Measurements from ENCODE around the gene ZNF445.
"Not testable (repeated sequence)": the region's sequence is repeated elsewhere in the genome, so short reads cannot be mapped to it uniquely, and the experiment has no call there.

Gene ZNF445

DNA sequence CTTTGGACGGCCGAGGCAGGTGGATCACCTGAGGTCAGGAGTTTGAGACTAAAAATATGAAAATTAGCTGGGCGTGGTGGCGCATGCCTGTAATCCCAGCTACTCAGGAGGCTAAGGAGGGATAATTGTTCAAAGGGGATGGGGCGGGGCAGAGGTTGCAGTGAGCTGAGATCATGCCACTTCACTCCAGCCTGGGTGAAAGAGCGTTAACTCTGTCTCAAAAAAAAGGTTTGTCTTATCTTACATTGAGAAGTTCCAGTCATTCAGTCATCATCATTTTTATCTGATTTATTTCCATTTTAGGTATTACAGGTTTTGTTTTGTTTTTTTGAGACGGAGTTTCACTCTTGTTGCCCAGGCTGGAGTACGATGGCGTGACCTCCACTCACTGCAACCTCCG is 2.6 kb downstream of the ZNF445 start:
- DNase-seq = not testable (repeated sequence)

DNA sequence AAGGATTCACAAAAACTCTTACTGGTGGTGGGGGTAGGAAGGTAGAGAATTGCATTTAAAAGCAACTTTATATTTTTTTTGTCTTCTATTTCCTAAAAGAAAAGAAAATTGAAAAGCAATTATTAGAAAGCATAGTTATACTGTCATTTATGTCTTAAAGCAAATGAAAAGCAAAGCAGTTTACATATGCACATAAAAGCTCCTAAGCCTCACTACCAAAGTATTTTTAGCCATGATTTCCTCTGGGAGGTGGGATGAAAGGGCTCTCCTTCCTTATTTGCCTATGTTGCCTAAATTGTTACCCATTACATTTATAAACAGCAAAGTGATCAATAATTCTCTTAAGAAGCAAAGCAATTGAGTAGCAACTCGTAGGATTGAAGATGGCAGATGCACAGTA is 7.0 kb downstream of the ZNF445 start:
- DNase-seq = no peak

DNA sequence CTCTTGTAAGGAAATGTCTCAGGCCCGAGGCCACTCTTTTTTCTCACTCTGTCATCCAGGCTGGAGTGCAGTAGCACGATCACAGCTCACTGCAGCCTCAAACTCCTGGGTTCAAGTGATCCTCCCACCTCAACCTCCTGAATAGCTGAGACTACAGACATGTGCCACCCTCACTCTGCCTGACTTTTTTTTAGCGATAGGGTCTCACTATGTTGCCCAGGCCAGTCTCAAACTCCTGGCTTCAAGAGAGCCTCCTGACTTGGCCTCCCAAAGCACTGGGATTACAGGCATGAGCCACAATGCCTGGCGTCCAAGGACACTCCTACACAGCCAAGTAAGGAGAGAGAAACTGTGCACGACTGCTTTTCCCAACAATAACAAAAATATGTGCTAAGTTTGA is 7.6 kb downstream of the ZNF445 start:
- no peak for DNase-seq

DNA sequence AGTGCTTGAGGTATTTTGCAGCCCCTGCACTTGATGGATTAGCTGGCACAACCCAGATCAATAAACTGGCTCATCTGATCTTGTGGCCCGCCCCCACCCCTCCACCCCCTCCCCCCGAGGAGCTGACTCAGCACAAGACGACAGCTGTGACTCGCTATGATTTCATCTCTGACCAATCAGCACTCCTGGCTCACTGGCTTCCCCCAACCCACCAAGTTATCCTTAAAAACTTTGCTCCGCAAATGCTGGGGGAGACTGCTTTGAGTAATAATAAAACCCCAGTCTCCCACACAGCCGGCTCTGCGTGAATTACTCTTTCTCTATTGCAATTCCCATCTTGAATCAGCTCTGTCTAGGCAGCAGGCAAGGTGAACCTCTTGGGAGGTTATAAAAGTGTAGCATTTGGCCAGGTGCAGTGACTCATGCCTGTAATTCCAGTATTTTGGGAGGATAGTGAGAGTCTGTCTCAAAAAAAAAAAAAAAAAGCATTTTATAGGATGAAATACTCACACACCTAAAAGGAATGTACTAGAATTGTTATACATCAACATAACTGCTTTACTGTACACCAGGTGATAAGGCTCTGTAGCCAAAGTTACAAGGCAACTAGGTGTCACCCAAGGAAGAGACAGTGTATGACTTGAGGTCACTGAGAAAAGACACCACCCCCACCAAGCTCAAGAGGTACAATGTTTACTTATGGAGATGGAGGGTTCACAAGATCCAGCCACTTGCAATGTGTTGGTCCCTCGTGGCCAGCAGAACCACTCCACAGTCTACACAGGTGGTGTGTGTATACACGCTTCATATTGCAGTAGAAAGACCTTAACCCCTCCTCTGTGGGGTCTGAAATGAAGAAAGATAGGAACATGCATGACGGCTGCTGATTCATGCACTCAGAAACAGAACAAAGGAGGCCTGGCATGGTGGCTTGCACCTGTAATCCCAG is 8.6 kb downstream of the ZNF445 start:
- DNase-seq = no peak

DNA sequence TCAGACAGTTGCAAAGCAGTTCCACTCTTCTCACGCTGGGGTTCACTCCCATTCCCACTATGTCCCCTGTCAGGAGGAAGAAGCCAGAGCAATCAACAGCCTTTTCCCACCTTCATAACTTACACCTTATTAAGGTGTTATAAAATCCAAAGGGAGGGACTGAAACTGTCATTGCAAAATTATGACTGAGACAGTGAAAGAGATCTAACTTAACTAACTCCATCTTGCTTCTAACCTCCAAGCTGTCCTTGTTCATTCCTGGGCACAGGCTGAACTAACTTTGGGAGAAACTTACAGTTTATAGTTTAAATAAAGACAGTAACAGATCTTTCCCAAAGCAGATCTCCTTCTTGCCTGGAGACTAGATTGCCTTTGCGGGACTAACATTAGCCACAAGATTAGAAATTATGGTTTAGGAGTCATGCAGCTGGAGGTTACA is 9.4 kb downstream of the ZNF445 start:
- DNase-seq = not testable (repeated sequence)

DNA sequence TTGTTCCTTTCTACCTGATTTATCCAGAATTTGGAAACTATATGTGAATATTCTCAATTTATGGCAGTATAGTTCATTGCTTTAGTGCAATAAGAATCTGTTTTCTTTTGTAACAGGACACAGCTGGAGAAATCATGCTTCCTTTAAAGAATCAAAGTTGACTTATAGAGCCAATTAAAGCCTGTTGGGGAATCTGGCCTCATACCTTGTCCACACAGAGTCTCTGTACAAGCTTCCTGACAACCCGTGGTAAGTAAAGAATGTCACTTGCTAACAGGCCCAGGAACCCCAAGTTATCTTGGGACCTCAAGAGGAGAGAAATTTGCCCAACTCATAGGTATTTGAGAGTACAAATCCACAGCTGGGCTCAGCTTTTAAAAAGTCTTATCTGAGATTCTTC is 10.2 kb downstream of the ZNF445 start:
- no peak for DNase-seq

DNA sequence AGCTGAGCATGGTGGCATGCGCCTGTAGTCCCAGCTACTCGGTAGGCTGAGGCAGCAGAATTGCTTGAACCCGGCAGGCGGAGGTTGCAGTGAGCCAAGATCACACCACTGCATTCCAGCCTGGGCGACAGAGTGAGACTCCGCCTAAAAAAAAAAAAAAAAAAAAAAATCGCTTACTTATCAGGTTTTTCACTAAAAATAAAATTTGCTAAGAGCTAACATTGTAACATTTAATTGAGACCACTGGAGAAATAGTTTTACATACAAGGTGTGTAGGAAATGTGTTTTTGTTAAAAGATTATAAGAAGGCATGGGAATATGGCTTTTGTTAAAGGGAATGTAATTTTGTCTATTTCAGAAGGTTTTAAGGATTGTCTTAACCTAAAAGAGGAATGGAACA is 12.6 kb downstream of the ZNF445 start:
- not testable (repeated sequence) for DNase-seq

DNA sequence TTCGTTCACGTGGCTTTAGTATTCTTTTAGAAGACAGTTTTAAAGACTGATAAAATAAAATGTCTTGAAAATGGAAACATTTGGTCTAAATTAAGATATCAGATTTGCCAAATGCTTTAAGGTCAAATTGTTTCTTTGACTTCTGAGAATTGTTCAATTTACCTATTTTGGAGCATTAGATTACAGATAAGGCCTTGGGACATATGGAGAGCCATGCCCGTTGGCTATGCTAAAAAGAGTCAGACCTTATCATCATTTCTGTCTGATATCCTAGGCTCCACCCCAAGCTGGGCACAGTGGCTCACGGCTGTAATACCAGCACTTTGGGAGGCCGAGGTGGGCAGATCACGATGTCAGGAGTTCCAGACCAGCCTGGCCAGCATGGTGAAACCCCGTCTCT is 13.0 kb downstream of the ZNF445 start:
- no peak for DNase-seq

DNA sequence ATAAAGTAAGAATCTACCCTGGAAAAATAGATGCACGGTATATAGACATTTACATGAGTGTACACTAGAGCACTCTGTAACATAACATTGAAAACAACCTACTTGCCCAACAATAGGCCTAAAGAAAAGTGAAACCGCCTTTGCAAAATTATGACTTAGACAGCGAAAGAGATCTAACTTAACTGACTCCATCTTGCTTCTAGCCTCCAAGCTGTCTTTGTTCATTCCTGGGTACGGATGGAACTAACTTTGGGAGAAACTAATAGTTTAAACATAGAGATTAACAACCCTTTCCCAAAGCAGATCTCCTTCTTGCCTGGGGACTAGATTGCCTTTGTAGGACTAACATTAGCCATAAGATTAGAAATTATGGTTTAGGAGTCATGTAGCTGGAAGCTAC is 17.4 kb downstream of the ZNF445 start:
- not testable (repeated sequence) for DNase-seq

DNA sequence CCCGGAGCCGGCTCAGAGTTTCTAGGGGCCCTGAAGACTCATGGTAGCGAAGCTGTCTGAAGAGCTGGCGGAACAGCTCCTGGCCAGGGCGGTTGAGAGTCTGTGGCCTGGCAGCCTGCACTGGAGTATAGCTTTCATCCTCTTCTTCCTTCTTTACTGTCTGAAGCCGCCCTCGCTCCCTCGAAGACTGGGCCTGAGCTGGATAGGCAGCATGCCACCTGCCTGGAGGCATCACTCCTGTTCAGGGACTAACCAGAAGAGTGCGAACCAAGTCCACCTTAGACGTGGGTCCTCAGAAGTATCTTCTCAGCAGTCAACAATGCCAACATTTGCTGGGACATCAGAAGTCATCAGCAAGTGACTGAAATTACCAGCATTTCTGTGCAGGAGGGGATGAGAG is 22.2 kb downstream of the ZNF445 start:
- no peak for DNase-seq

DNA sequence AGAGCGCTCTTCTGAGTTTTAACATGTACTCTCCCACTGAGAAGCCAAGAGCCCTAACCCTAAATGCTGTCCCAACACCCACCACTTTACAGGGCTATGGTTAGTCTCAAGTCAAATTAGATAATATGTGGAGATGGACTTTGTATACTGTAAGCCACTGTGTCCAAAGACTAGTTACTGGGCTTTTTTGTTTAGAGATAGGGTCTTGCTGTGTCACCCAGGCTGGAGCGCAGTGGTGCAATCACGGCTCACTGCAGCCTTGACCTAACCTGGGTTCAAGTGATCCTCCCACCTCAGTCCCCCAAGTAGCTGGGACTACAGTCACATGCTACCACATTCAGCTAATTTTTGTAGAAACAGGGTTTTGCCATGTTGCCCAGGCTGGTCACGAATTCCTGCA is 23.2 kb downstream of the ZNF445 start:
- DNase-seq = no peak

DNA sequence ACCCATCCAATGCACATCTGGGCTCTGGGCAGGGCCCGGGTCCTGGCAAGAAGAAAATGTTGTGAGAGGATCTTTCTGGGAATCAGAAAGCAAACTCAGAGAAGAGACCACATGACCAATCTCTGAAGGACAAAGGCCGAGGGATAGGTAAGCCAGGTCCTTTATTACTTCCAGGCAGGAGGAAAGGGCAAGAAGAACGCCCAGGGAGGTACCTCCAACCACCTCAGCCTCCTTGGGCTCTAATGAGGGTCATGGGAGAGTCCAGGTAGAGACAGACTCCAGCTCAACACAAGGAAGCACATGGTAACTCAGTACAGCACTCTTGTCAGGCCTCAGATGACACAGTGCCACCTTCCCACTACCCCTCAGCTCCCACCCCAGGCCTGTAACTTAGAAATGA is 26.0 kb downstream of the ZNF445 start:
- DNase-seq = no peak

DNA sequence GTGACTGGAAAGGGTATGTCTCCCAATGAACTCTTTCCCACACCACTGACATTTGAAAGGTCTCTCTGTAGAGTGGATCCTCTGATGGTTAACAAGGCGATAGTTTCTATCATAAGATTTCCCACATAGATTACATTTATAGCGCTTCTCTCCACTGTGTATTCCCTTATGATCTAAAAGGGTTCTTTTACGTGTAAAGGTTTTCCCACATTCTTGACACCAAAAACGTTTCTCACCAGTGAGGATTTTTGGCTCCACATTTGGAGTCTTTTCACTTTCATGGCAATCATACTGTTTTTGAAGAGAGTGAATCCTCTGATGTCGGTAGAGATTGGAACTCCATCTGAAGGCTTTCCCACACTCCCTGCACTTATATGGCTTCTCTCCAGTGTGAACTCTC is 30.5 kb downstream of the ZNF445 start:
- no peak for DNase-seq

DNA sequence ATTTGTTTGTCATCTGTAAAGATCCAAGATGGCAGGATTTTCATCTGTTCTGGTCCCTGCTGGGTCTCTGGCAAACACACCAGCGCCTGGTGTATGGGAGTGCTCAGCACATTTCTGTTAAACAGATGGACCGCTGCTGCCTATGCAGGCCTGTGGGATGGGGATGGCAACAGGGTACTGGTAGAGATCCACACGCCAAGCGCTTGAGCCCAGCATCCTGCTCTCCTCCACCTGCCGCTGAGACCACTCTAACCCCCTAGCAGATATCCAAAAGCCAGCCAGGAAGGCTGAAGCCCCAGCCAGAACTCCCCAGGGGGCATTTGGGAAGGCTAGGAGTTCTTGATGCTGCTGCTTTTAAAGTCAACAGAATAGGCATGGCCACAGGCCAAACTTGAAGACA is 31.7 kb downstream of the ZNF445 start:
- no peak for DNase-seq

DNA sequence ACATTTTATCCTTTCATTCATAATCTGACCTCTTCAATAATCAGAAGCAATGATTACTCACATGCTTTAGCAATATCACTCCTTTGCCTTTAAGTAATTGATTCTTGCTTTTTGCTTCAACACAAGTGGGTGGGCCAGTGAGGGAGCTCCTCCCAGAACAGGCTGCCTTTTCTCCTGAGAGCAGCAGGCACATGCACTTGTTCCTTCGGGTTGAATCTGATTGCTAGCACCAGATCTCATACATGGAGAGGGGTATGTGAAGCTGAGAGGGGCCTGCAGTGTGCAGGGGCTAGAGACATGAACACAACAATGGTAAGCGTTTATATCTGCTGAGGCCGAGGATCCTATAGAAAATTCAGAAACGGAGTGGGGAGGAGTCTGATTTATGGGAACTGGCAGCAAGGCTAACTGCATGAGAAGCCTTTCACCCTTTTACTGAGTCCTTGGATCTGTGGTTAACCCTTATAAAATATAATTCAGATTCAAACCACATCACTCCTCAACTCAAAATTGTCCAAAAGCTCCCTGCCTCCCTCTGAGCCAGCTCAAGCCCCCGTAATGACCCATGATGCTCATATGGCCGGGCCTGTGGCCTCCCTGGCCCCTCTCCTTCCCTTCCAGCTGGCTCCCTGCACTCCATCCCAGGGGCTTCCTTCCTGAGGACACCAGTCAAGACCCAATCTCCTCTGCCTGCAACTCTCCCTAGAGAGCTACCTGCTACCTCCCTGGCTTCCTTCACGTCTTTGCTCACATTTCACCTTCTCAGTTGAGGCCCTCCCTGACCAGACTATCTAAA is 32.4 kb downstream of the ZNF445 start:
- DNase-seq = no peak

DNA sequence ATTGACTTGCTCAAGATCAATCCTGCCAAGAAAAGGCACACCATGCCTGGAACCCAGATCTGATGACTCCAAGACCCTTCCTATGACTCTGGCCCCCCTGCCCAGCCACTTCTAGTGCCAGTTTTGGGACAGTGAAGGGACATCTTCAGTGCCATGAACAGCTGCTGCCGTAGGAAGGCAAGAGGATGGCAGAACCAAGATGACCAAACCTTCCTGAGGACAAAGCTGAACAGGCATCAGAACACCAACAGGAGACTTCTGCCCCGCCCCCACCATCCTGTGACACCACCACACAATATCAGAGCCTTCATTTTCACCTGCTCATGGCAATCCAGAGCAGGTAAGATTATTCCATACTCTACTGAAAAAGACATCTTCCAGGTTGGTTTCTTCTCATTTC is 33.0 kb downstream of the ZNF445 start:
- no peak for DNase-seq

DNA sequence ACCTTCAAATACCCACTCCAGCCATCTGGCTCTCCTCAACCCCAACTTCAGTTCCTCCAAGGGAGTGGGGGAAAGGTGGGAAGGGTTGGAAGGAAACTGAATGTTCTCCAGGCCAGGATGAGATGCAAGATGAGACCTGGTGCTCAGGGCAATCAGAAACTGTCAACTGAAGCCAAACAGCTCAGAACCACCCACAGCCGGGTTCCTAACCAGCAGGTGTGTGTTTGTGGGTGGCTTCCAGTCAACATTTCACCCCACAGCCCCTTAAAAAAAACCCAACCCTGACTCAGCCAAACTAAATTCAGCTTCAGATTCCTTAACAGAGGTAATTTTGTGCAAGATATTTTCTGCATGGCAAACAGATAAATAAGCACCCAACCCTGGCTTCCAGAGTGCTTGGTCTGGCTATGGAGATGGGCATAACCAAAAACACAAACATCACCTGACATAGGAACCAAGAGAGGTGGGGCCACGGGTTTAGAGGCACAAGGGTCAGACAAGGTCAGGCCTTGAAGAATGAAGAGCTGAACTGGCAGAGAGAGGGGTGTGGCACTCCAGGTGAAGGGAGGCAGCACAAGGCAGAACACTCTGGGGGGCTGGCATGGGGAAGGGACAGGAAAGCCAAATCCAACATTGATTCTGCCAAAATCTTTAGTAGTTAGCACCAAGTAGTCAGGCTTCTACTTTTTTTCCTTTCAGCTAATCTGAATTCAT is 34.7 kb downstream of the ZNF445 start:
- DNase-seq = no peak

DNA sequence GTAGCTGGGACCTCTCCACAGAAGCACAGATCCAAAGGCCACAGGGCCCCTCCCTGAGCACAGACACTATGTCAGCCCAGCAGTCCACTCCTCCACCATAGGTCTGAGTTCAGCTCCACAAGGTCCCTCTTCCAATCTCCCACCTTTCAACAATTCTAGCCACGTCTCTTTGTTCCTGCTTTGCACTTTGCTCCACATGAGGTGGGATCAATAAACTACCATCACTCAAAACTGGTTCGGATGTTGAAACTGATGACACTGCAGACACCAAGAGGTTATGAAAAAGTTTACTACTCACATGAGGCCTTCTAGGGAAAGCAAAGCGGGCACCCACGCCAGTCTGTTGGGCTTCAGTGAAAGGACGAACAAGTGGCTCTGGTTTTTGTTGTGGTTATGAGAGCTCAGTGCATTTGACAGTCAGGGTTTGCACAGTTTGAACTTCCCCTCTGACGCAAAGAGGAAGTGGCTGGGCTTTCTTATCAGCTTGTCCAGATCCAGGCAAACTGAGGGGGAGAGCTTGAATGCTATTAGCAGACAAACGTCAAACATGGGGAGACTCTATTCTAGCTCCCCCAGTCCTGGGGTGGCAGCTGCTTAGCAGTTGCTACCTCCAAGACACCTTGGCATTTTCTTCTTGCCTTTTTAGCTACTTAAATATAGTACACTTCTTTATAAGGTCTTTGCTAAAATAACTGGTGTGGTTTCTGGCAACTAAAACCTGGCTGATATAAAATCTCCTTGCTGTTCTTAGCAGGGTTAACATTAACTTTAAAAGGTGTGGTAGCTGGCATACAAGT is 37.8 kb downstream of the ZNF445 start:
- peak; percentile 81 to 90 for DNase-seq

DNA sequence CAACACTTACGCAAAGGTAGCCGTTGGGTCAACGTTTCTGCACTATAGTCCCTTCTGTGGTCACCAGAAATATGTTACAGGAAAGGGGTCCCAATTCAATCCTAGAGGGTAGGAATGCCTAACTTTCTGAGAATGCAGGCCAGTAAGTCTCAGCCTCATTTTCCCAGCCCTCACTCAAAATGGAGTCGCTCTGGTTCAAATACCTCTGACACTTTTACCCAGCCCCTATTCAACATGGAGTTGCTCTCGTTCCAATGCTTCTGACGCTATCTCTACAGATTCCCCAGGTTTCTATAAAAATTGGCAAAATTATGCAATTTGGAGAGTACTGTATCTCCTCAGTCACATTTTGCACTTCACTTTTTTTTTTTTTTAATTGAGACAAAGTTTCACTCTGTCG is 39.7 kb downstream of the ZNF445 start:
- DNase-seq = no peak

DNA sequence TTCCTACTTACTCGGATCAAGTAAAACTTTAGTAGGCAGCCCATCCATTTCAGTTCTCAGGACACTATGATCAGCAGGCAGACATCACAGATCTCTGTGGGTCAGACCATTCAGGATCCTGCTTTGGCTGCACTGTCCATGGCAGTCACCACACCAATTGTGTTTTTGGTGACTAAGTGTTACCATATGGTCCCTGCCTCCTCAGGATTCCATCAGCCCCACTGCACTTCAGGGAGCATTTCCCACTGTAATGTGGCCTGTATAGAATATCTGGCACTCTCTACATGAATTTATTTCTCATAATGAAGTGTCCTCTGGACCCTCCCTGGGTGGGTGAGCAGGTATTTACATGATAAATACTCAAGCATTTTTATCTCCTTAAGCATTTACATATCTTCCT is 41.3 kb downstream of the ZNF445 start:
- no peak for DNase-seq

DNA sequence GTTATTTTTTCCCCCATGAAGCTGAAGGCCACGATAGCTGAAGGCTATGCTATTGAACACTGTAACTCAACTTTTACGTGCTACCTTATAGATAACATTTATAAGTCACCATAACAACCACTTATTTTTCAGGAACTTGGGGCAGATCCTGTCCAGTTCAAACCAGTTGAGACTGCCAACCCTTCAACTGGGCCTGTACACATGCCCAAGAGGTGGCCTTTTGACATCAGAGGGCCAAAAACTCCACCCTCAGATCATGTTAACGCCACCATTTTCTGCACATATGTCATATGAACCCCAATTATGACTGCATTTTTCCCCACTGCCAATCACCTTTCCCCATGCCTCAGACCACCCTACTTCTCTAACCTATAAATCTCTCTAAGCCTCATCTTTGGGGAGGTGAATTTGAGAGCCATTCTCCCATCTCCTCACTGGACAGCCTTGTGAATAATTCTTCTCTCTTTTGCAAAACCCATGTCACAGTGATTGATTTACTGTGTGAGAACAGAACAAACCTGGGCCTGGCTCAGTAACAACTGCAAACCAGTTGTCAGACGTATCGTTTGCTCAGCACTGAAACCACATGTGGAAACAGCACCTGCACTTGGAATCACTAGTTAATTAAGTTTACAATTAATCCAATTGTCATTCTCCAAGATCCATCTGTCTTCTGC is 42.5 kb downstream of the ZNF445 start:
- DNase-seq = no peak

DNA sequence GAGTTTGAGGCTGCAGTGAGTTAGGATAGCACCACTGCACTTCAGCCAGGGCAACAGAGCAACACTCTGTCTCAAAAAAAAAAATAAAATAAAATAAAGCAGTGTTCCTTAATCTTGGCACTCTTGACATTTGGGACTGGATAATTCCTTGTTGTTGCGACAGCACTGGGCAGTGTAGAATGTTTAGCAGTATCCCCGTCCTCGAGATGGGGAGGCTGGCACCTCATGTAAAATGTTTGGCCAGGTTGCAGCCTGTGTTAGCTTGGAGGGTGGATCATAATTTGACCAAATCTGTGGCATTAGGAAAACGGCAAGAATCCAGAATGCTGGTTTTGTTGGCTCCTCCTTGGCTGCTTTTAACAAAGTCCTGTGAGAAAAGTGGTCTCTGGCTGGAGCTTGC is 47.0 kb downstream of the ZNF445 start:
- no peak for DNase-seq

Measured in CD4-positive, alpha-beta T cell treated with Interleukin-4 for 1 hour (primary cell).